SJCRH30 (cell line): ENCODE measurements around the gene OR4Q2. TPM values are rescaled to one million over a fixed set of nuclear protein-coding genes. Genes with fewer than 3 reads are reported as not detected.

Source experiments
- total RNA-seq: library from RNA; depleted of rRNA; stranded (reverse); fragments of >200 nt; shearing (Covaris generic); gene quantifications from 2 replicates; pipeline ENCODE4 v1.2.3, GENCODE V29; 2014; rRNA removed

OR4Q2 gene
- total RNA-seq, 1 experiment from 2014 or later, result not detected

Other genes with a start within 250 kb of the OR4Q2 start
- not detected in 2 replicates for gene OR4M1, start 228.7 kb upstream of the OR4Q2 start, total RNA-seq
- not detected in 2 replicates for gene OR4N2, start 198.4 kb upstream of the OR4Q2 start, total RNA-seq
- gene OR4K2, start 127.0 kb upstream of the OR4Q2 start, total RNA-seq, result not detected in 2 replicates
- not detected in 2 replicates for gene OR4K5, start 81.6 kb upstream of the OR4Q2 start, total RNA-seq
- gene OR4K1, start 71.2 kb upstream of the OR4Q2 start, total RNA-seq, result not detected in 2 replicates
- gene OR4K15, start 26.6 kb upstream of the OR4Q2 start, total RNA-seq, result not detected in 2 replicates
- not detected in 2 replicates for gene OR4K14, start 17.1 kb downstream of the OR4Q2 start, total RNA-seq
- gene OR4K13, start 33.9 kb downstream of the OR4Q2 start, total RNA-seq, result not detected in 2 replicates
- not detected in 2 replicates for gene OR4L1, start 57.9 kb downstream of the OR4Q2 start, total RNA-seq
- 0.14 TPM in 1 of 2 replicates, not detected in the other for gene OR4K17, start 108.6 kb downstream of the OR4Q2 start, total RNA-seq
- gene OR4N5, start 136.7 kb downstream of the OR4Q2 start, total RNA-seq, result not detected in 2 replicates
- not detected in 2 replicates for gene OR11G2, start 188.7 kb downstream of the OR4Q2 start, total RNA-seq
- gene OR11H6, start 221.5 kb downstream of the OR4Q2 start, total RNA-seq, result not detected in 2 replicates
- gene OR11H7, start 226.8 kb downstream of the OR4Q2 start, total RNA-seq, result not detected in 2 replicates
- not detected in 2 replicates for gene OR11H4, start 237.1 kb downstream of the OR4Q2 start, total RNA-seq